Epithelial cell of prostate (primary cell): ENCODE results near the gene RGMB.

Source experiments
- DNase-seq: peaks from one replicate; pipeline ENCODE4 v3.0.0-alpha.2; 2011; ENCODE audit warnings: low read depth, low spot score
- H3K27ac ChIP-seq: fragments of 450-650 bp; 2 replicates; pipeline ENCODE4 v1.5.1; 2017; ENCODE audit warnings: mild to moderate bottlenecking

Gene RGMB

DNA sequence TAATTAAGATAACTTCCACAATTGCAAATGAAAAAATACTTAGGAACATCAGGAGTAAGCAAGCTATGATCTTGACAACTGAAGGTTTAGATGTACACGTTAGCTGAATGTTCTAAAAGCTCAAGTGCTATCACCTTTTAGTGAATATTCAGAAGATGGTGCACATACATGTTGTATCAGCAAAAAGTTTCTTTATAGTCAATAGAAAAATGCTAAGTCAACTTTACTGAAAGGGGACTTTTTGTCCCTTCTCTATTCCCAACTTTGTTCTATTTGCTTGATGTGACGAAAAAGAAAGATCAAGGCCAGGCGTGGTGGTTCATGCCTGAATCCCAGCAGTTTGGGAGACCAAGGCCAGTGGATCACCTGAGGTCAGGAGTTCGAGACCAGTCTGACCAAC, 7.6 kb upstream of the RGMB start:
- H3K27ac ChIP-seq = no peak overlapping the region
- DNase-seq = no peak

GRCh38 chr5:98767581-98767980, 5.9 kb upstream of the RGMB start:
- DNase-seq = no peak
- no peak overlapping the region for H3K27ac ChIP-seq

DNA sequence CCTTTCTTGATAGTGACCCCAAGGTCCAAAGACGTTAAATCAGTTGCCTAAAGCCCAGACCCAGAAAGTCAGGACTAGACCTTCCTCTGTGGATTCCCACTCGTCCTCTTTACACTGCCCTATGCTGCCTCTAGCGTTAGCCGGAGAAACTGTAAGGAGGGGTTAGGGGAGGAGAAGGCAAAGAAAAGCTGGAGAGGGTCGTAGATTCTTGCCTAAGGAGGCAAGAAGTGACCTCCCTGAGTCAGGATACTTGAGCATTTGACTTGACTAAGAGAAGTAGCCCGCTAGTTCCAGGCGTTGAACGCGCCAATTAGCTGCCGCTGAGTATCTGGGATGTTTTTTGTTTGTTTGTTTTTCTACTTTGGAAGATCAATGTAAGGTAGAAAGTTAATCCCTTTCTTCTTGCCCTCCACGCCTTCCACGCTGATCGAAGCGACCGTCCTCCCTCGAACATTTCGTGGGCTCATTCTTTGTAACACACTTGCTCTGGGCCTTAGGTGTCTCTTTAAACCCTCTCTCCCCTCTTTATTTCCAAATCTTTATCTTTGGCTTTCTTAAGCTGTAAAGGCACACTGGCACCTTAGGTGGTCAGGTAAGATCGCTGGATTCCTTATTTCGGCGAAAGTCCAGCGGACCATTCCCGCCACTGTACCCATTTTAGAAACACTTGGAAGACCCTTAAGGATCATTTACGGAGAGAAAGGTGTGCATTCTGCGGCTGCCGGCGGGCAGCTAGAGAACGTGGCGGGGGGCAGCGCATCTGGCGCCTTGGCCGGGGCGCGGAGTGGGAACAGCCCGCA, 5.1 kb upstream of the RGMB start:
- DNase-seq = no peak
- H3K27ac ChIP-seq = peak overlapping the region; percentile 82

DNA sequence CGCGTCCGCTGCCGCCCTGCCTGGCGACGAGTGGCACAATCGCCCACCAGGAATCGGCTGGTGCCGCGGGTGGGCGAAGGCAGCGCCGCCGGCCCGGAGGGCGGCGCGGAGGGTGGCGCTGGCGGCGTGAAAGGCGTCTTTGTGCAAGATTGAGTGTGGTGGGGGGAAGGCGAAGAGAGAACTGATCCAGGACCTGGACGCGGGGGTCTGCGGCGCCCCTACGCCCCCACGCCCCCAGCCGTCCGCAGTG, 4.6 kb upstream of the RGMB start:
- H3K27ac ChIP-seq = peak overlapping the region; percentile 82

GRCh38 chr5:98769210-98769958, 4.1 kb upstream of the RGMB start:
- H3K27ac ChIP-seq = peak overlapping the region; percentile 82
- DNase-seq = no peak

More for the DNA sequence above, 4.6 kb upstream of the RGMB start:
- no peak for DNase-seq

GRCh38 chr5:98769959-98770208, 3.6 kb upstream of the RGMB start:
- no peak for DNase-seq
- peak overlapping the region; percentile 82 for H3K27ac ChIP-seq

DNA sequence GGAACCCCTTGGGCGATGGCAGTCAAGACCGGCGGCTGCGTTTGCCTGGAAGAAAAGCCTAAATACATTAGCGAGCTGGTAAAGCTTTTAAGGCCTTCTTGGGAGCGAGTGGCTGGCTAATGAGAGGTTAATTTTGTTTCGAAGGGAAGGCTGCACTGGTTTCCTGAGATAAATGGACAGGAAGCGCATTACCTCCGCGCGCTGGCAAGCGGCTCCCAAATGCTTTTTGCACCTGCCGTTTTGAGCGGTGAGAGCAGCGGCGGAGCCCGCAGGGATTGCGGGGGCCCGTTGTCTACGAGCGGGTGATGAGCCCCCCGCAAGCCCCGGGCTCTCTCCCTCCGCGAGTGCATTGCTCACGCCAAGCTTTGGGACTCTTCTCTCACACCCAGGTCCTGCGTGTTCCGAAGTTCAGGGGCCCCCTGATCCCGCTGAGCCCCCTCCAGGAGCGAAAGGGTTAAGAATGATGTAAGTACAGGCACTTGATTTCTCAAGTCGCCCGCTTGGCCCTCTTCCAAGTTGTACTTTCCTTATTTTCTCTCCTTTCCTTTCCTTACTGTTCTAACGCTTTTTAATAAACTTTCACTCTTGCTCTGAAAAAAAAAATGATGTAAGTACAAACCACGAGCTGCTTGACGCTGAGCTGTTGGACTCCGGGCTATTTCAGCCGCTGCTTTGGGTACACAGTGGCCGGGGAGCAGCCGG, 3.1 kb upstream of the RGMB start:
- DNase-seq = no peak
- H3K27ac ChIP-seq = peak overlapping the region; percentile 82

- no peak for DNase-seq
- peak overlapping the region; percentile 82 for H3K27ac ChIP-seq
Measured at GRCh38 chr5:98770911-98771322, 2.5 kb upstream of the RGMB start.

GRCh38 chr5:98771382-98772109, 1.9 kb upstream of the RGMB start:
- H3K27ac ChIP-seq = peak overlapping the region; percentile 82
- no peak for DNase-seq

- no peak for DNase-seq
- H3K27ac ChIP-seq = peak overlapping the region; percentile 82
Measured at GRCh38 chr5:98772415-98773213, 849 bp upstream of the RGMB start.

- peak overlapping the region; percentile 82 for H3K27ac ChIP-seq
- DNase-seq = no peak
Measured at GRCh38 chr5:98773214-98773463, 324 bp upstream of the RGMB start.

- DNase-seq = no peak
- peak overlapping the region; percentile 82 for H3K27ac ChIP-seq
Measured at GRCh38 chr5:98774192-98775033, 950 bp downstream of the RGMB start.

DNA sequence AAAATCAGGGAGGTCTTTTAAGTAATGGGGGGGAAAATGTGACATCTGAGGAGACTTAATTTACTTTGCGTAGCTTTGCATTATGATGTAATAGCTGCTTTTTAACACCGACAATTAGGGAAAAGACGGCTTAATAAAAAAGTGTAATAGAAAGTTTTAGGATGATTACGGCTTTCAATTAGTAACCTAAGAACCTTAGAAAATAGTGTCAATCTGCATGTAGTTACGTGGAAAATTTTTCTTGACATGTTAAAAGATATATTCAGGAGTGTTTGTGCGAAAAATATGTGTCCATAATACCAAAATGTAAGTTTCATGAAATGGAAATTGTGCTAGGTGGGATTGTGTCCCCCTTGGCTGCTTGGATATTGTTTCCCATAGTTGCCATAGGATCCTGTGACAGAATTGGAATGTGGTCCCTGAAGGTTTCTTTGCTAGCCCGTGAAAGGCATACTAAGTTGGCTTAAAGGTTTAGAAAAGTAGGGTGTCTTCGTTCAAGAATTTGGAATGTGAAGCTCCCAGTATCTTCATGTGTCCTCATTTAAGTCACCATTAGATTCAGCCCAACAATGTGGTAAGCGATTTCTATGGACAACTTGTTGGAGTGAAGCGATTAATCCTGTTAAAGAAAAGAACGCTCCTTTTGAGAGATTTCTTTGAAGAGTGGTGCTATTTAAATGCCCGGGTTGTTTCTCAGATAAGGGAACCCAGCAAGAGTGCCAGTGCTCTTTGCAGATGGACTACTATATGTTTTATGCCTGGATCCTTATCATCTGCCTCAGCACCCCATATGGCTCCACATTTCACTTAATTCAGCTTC, 2.0 kb downstream of the RGMB start:
- no peak for DNase-seq
- peak overlapping the region; percentile 82 for H3K27ac ChIP-seq

DNA sequence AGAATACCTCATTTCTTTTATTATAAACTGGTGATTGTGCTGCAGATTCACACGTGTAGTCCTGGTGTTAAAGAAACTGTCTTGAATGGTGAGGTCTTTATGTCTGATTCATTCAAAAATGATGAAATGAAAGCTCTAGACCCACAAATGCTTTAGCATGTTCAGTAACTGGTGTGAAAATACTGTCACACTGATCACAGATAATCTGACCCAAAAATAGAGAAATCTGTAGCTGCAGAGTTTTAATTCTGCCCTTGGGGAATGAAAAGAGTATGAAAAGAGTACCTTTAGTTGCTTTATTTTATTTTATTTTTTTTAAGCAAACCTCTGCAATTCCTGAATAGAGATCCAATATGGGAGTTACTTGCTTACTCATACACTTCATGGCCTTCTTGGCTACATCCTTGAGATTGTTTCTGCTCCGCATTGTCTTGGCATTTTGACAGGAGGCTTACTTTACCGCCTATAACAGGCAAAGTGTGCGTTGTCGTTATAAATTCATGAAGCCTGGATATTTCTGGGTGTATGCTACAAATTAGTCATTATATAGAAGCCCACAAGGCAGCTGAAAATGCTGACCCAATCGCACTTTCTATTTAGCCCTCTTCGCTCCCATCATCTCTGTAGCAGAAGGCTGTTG, 2.7 kb downstream of the RGMB start:
- H3K27ac ChIP-seq = peak overlapping the region; percentile 82

DNA sequence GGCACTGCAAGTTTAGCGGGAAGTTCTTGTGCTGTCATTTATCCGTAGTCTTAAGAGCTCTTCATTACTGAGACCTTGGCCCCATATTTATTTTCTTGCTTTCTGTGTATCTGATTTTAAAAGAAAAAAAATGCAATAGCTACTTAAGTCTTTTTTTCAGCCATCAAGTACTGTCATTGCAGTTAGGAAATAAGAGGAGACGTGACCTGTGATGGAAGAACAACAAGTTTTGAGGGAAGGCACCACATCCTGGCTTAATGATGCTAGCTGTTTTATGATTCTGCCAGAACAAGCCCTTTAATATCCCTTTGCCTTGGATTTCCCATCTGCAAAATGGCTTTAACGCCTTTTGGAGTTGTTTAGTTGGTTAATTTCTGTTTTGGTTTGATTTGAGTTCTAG, 3.8 kb downstream of the RGMB start:
- no peak for DNase-seq
- H3K27ac ChIP-seq = peak overlapping the region; percentile 82

More for the DNA sequence above, 2.7 kb downstream of the RGMB start:
- no peak for DNase-seq

DNA sequence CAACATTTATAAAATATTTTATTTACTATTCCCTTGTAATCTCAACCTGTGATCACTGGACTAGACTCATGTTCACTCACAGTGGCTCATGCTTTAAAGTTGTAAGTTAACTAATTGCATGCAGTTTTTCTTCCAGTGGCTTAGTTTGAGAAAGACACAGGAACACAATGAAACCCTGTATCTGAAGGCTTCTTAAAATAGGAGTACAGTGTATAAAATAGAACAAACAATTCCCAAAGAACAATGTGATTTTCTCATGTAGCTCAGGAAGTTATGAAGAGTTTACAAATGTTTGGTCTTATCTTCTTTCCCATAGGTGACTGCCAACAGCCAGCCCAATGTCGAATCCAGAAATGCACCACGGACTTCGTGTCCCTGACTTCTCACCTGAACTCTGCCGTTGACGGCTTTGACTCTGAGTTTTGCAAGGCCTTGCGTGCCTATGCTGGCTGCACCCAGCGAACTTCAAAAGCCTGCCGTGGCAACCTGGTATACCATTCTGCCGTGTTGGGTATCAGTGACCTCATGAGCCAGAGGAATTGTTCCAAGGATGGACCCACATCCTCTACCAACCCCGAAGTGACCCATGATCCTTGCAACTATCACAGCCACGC, 5.9 kb downstream of the RGMB start:
- H3K27ac ChIP-seq = peak overlapping the region; percentile 31
- DNase-seq = no peak

GRCh38 chr5:98780390-98780789, 6.9 kb downstream of the RGMB start:
- peak overlapping the region; percentile 31 for H3K27ac ChIP-seq
- no peak for DNase-seq

GRCh38 chr5:98781520-98781919, 8.1 kb downstream of the RGMB start:
- DNase-seq = no peak

More at GRCh38 chr5:98781520-98781919, 8.1 kb downstream of the RGMB start:
- no peak overlapping the region for H3K27ac ChIP-seq
